ENCODE measurements around the gene SYT1. TPM values are rescaled to one million over a fixed set of nuclear protein-coding genes. Genes with fewer than 3 reads are reported as not detected.
A peak's percentile ranks its signal among the peaks of the same experiment; 100 is the strongest.

Gene SYT1
- total and polyA plus RNA-seq, 2 of the 8 experiments (the other 6 are each of a cell fraction or from before 2014, with no cell fraction given): 11.0 to 34.6 TPM

DNA sequence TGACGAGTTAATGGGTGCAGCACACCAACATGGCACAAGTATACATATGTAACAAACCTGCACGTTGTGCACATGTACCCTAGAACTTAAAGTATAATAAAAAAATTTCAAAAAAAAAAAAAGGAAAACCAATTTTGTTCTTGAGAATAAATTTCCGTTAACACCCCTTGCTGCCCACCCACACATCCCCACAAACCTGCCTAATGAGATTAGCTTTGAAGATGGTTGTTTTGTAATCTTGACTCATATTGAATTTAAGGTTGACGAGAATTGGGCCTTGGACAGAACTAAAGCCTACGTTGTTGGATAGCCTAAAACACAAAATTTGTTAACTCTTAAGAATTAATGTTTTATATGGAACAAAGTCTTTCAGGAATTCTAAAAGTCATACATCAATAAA is 52.9 kb downstream of the SYT1 start:
- Histone ChIP-seq H3K4ac (replicated peaks; ENCODE audit: insufficient read length, low read depth, low read length) (no peak overlapping the region), H3K9me3 (ENCODE audit: insufficient read depth in 2 of 2, low read depth in 1 of 2, low read length in 1 of 2) (no peaks in the 10 kb centered on the region), H4K8ac (ENCODE audit: extremely low read depth, insufficient read depth, low read length) (no peak overlapping the region), H2BK15ac (ENCODE audit: low read length) (no peak overlapping the region), H2BK5ac (ENCODE audit: low read depth, low read length) (no peak overlapping the region), H2BK120ac (replicated peaks; ENCODE audit: low read depth, low read length) (no peak overlapping the region), H3K4me1 (replicated peaks in 1 of 4; ENCODE audit: control insufficient read depth in 3 of 4, insufficient read depth in 4 of 4, low read length in 3 of 4) (peaks cover 0 to 8% (median 5%) of the 10 kb centered on the region in 4 experiments; a peak in 6 of 7 replicates), H2BK20ac (ENCODE audit: low read length) (no peak overlapping the region), H3K9ac (replicated peaks in 1 of 4; ENCODE audit: extremely low read depth in 1 of 4, low read depth in 3 of 4, low read length in 3 of 4) (no peak overlapping the region), H3K79me1 (ENCODE audit: low read depth, low read length) (no peaks in the 10 kb centered on the region; the same call in 1 of the 2 replicates), H3K23ac (ENCODE audit: insufficient read length) (no peak overlapping the region), H3K27me3 (replicated peaks in 1 of 4; ENCODE audit: control insufficient read depth in 3 of 4, extremely low read depth in 1 of 4, insufficient read depth in 3 of 4, low read length in 3 of 4) (no peaks in the 10 kb centered on the region), H2AK5ac (ENCODE audit: low read depth, low read length) (no peak overlapping the region), H3K4me3 (ENCODE audit: extremely low read depth in 1 of 4, insufficient read depth in 2 of 4, low read depth in 3 of 4, low read length in 4 of 4) (no peak overlapping the region), H4K20me1 (replicated peaks in 1 of 2; ENCODE audit: control insufficient read depth in 1 of 2, insufficient read depth in 2 of 2, low read length in 2 of 2) (peaks cover 0 to 3% of the 10 kb centered on the region in 2 experiments), H4K5ac (ENCODE audit: insufficient read length, low read depth, low read length) (no peak overlapping the region), H3K23me2 (ENCODE audit: low read depth, low read length) (no peaks in the 10 kb centered on the region), H3K27ac (ENCODE audit: low read depth, low read length) (no peak overlapping the region), H3K18ac (ENCODE audit: extremely low read depth, low read length) (no peak overlapping the region), H3K4me2 (ENCODE audit: insufficient read depth in 1 of 2, low read depth in 2 of 2, low read length in 2 of 2) (no peak overlapping the region), H3K36me3 (ENCODE audit: control insufficient read depth in 2 of 4, insufficient read depth in 4 of 4, low read length in 3 of 4) (no peaks in the 10 kb centered on the region), H3K56ac (replicated peaks; ENCODE audit: insufficient read length, low read depth, low read length) (no peak overlapping the region), H2BK12ac (ENCODE audit: low read depth, low read length) (peak overlapping the region; percentile 39; the same call in 1 of the 2 replicates), H3K14ac (ENCODE audit: insufficient read length) (no peak overlapping the region), H2AFZ (ENCODE audit: low read length) (no peak overlapping the region), H4K91ac (replicated peaks; ENCODE audit: insufficient read length, low read length) (no peak overlapping the region), H3K79me2 (ENCODE audit: control insufficient read depth in 1 of 2, insufficient read depth in 2 of 2, low read length in 2 of 2) (peaks cover 0 to 12% of the 10 kb centered on the region in 2 experiments; a peak in 1 of 4 replicates)
- FAIRE-seq (no peak), DNase-seq (ENCODE audit: low read depth in 1 of 2, low spot score in 2 of 2) (no peak)
- ChIA-PET CTCF (ENCODE audit: partially characterized antibody) (interaction anchor here (0.6 kb wide), 2 partner anchors 14 to 845 kb away, joined by 3 to 4 read pairs; no protein-coding TSS in a partner anchor), POLR2A (ENCODE audit: partially characterized antibody) (interaction anchor here (0.8 to 1.5 kb wide), 2 partner anchors 14 to 29 kb away, joined by 3 read pairs; no protein-coding TSS in a partner anchor)
- TF ChIP-seq SP2 (IDR thresholded peaks at IDR 0.05; ENCODE audit: low read length): no peak
- no peak for TF ChIP-seq ASH2L (IDR thresholded peaks at IDR 0.05; ENCODE audit: low read length)
- WGBS, 2 experiments (ENCODE audit: extremely low coverage in 1 of 2, insufficient coverage in 1 of 2, insufficient read length in 1 of 2, insufficient replicate concordance in 2 of 2, low coverage in 1 of 2, low lambda C conversion rate in 2 of 2, missing lambda C conversion rate in 1 of 2): 71% methylated on average over 5 of the region's 5 CpGs; no CpG with 5 or more reads in 1 of the 2 experiments

Data from H1 (cell line).